HK-2 (cell line): ENCODE results near the gene EPGN.

Experiments
- DNase-seq: peaks from one replicate; pipeline ENCODE4 v3.0.0-alpha.2; 2018; ENCODE audit not compliant: unreplicated experiment

Gene EPGN

DNA sequence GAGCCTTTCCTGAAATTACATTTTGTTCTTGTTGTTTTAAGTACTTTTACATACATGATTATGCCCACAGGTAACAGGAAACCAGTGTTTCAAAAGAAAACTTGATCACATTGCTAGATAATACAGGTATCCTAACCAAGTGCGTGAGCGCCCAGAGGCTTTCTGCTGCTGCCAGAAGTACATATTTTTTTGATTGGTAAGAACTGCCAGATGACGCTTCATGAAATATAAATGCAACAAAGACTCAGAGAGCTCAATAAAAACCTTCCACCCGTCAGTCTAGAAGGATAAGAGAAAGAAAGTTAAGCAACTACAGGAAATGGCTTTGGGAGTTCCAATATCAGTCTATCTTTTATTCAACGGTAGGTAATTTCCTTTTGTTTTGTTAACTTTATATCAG is at the start of gene EPGN:
TSS of gene EPGN (plus strand) at position 256 of the 400 bp plus-strand sequence. CDS start at position 320, 64 bp downstream.
- DNase-seq: no peak

- no peak for DNase-seq
Observed at GRCh38 chr4:74258963-74259362, 49.3 kb upstream of the EPGN start.

GRCh38 chr4:74260036-74260435 is 48.2 kb upstream of the EPGN start:
- DNase-seq: no peak

DNA sequence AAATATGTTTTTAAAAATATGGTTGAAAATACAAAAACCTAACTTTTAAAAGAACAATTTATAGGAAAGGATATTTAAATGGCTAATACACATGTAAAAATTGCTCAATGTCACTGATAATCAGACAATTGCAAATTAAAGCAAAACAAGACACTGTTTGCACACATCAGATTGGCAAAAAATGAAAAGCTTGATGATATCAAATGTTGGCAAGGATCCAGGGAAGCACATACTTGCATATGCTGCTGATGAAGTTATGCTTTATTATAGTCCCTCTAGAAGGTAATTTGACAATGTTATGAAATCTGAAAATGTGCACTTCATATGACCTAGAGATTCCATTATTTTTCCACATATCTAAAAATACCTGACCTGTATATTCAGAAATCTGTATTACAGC is 45.7 kb upstream of the EPGN start:
- no peak for DNase-seq

DNA sequence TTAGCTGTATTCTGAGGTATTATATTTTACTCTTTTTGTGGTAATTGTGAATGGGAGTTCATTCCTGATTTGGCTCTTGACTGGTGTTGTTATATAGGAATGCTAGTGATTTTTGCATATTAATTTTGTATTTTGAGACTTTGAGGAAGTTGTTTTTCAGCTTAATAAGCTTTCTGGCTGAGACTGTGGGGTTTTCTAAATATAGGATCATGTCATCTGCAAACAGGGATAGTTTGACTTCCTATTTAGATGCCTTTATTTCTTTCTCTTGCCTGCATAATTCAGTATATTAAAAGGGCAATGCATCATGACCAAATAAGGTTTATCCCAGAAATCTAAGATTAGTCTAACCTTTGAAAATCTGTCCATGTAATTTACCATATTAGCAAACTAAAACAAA is 44.7 kb upstream of the EPGN start:
- no peak for DNase-seq

DNA sequence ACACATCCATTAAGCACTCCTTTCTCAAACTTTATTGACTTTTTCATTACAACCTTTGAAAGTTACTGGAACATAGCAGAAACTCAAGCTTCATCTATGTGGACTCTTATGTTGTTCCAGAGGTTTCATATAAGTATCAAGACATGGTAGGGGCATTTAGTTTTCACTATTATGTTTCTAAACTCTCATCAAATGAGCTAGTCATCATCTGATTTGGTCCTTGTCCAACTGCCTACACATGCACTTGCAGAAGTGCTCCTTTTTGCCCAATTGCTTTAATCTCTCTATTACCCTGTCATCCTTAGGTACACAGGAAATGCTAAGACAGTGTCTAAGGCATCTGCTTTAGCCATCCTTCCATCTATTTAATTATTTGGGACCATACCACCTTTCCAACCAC is 42.2 kb upstream of the EPGN start:
- DNase-seq: no peak

DNA sequence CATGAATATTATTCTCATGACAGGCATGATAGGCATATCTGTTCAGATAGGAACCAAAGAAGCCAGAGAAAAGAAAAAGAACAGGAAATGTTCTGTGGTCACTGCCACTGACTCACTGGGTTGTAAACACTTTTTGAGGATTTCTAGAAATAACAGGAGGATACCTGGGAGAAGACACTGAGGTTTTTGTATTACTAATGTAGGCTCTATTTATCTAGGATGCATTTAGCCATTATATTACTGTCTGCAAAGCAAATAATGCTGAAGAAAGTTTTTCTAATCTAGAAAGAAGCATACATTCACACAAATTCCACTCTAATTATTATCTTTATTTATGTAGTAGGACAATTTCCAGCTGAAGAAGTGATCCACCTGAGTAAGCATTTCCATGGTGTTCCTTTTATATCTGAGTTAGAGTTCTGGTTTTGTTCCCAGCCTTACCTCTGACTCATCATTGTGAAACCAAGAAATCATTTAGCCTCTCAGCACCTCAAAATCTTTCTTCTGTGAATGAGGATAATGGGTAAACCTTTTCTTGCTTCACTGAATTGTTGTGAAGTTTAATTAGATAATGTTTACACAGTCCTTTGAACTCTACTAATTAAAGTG is 40.2 kb upstream of the EPGN start:
- no peak for DNase-seq

GRCh38 chr4:74268643-74269042 is 39.6 kb upstream of the EPGN start:
- DNase-seq: no peak

- DNase-seq: no peak
Observed at GRCh38 chr4:74278490-74278889, 29.8 kb upstream of the EPGN start.

DNA sequence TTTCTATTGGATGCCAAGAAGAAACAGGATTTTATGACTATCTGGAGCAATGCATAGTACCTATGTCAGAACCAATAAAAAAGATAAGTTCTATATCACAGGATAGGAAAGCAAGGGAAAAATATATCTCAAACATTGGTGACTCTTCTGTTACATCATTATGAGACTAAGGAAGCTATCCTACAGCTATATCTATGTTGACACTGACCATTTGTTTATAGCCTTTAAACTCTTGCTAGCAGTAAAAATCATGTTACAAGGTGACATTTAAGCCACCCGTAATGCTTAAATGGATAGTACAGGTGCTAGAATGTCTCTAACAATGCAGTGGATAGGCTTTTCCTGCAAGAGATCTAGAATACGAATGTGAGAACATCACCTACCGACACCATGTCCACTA is 28.6 kb upstream of the EPGN start:
- DNase-seq: no peak

DNA sequence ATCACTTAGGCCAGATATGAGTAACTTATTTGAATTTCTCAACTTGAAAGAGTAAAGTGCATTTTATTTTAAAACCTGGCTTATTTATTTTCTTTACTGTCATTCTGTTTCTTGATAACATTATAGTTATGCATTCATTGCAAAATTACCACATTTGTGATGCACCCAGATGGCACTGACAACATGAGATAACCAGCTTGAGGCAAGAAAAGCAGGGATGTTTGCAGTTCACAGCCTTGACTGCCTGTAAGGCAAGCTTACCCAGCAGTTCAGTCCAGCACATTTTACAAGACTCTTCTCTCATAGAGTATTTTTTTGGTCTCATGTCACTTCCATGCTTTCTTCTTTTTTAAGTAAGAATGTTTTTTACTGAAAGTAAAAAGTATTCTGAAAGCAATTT is 25.3 kb upstream of the EPGN start:
- DNase-seq: no peak

DNA sequence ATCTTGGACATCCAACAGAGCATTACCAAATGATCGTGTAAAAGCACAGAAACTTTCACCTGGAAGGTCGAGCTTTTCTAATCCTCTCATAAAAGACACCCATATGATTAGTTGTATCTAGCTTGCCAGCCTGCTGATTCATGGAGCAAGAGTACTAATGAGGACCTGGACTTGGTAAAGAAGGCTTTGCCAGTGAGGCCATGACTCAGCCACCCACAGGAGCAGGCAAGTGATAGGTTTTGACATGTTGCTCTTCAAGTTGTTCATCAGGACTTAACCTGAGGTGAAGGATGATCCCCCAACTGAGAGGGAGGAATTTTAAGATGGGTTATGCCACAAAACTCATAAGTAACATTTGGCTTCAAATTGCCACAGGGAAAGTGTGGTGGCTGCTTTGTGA is 24.7 kb upstream of the EPGN start:
- peak; percentile 35 for DNase-seq

DNA sequence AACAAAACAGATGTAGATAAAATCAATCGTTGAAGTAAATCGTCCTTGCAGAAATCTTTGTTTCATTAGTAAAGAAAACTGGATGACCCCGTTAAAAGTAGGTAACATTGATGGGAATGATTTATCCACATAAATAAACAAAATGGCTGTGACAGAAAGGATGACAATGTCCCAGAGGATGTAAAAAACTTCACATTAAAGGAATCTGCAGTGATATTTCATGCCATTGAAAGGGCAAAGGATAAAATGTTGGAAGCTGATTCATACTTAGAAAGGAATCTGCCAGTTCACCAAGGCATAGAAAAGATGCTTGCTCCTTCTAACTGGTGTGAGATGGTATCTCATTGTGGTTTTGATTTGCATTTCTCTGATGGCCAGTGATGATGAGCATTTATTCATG is 24.2 kb upstream of the EPGN start:
- no peak for DNase-seq

DNA sequence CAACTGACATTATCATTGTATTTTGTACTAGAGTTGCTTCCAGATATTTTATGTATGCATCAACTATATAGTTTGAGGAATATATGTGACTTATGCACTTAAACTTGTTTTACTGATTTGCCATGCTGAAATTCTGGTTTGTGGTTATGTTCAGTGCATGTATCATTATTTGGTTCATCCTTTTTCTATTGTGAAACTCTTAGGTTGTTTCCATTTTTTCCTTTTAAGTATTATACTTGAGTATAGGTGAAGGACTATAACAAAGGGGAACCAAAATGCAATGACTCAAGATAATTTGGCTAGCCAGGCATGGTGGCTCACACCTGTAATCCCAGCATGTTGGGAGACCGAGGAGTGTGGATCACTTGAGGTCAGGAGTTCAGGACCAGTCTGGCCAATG is 21.1 kb upstream of the EPGN start:
- DNase-seq: no peak

- DNase-seq: no peak
Observed at GRCh38 chr4:74287791-74288190, 20.5 kb upstream of the EPGN start.

- DNase-seq: no peak
Observed at GRCh38 chr4:74291471-74291870, 16.8 kb upstream of the EPGN start.

DNA sequence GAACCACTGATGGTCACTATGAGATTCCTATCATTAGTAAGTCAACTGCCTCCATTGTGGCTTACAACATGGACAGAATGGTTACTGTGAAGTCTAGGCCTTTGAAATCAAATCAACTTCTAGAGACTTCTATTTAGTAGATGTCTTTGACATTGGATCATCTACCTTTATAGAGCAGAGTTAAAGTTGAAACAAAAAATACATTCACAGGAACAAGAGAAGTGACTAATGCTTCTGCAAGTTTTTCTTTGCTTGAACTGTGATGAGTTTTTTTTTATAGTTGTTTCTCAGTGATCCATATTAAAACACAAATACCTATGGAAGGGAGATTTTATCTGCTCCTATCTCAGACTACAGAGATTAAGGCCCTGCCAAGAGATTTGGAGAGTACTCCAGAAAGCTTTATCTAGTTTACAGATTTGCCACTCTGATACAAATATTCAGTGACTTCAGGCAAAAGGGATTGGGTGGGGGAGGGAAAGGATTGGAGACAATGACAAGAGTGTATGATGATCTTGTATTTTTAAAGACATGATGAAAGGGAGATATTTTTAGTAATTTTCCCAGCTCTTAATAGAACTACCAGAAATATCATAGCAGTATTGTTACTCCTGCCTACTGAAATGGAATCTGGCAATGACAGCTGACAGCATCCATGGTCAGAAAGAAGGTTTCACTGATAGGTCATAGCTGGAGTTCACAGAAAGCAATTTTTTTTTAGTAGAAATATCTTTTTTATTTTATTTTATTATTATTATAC is 16.0 kb upstream of the EPGN start:
- no peak for DNase-seq

DNA sequence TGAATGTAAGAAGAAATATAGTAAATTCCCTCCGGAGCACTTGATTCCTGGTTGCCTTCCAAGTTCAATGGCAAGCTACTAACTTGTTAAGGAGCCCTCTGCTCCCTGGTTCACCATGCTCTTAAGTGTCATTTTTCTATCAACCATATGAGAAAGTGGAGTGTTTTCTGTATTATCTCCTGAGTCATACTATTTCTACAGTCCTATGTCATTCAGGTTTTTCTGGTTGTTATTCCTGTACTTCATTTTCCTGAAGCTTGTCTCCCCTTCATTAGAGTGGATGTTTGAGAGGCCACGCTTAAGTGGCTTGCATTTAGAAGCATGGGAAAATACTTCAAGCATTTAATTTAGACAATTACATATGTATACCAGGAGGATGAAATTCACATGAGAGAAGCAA is 14.7 kb upstream of the EPGN start:
- no peak for DNase-seq

DNA sequence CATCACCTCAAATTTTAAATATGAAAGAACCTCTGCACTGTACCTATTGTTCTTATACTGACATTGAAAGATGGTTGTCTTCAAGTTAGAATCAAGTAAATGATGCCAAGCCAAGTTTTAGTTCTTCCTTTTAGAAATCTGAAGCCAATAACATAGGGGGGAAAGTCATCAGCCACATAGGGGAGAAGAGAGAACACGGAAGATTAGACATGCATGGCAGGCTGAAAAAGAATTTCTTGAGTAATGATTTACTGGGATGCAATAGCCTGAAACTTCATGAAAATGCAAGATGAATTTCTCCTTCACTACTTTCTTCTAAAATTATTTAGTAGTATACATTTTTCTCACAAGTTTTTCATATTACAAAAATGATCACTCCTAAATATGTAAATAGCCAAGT is 13.6 kb upstream of the EPGN start:
- DNase-seq: no peak

GRCh38 chr4:74297539-74297938 is 10.7 kb upstream of the EPGN start:
- DNase-seq: no peak

- no peak for DNase-seq
Observed at GRCh38 chr4:74304095-74304625, 4.1 kb upstream of the EPGN start.

DNA sequence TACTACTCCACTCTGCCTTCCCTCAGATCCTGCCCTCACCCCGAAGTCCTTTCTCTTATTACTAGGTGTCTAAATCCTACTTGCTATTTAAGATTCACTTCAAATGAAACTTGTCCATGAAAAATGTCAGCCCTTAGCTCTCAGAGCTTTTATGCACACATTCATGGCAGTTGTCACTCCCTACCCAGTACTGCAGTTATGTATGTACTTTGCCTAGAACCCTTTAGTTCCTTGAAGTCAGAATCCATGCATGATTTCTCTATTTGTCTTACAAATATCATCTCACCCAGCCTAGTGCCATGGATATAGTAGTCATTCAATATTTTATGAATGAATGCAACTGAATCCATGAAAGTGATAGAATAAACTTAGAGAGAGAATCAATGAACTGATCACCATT is 3.3 kb upstream of the EPGN start:
- no peak for DNase-seq

GRCh38 chr4:74307170-74307569 is 1.1 kb upstream of the EPGN start:
- DNase-seq: no peak

- no peak for DNase-seq
Observed at GRCh38 chr4:74309223-74309622, 953 bp downstream of the EPGN start.
